ENCODE data around the gene SESN1.

Gene SESN1

GRCh38 chr6:109027964-109028363 is 66.7 kb downstream of the SESN1 start:
- no peaks in the 10 kb centered on the region for H3K9me3 ChIP-seq (ENCODE audit: severe bottlenecking)
- no peak for DNase-seq
- H3K36me3 ChIP-seq = no peaks in the 10 kb centered on the region
- no peak overlapping the region for H3K4me3 ChIP-seq (ENCODE audit: low read depth, low read length)
- no peak overlapping the region for H3K27ac ChIP-seq
- no peak for TF ChIP-seq CTCF (IDR thresholded peaks at IDR 0.05; ENCODE audit: low read depth, low read length)
- H3K27me3 ChIP-seq (ENCODE audit: insufficient read depth, low read depth, severe bottlenecking) = no peaks in the 10 kb centered on the region

GRCh38 chr6:109025639-109026038 is 69.0 kb downstream of the SESN1 start:
- Histone ChIP-seq H3K36me3 (no peaks in the 10 kb centered on the region), H3K27me3 (ENCODE audit: insufficient read depth, low read depth, severe bottlenecking) (no peaks in the 10 kb centered on the region), H3K4me3 (ENCODE audit: low read depth, low read length) (no peak overlapping the region), H3K27ac (no peak overlapping the region), H3K9me3 (ENCODE audit: severe bottlenecking) (no peaks in the 10 kb centered on the region)
- no peak for TF ChIP-seq CTCF (IDR thresholded peaks at IDR 0.05; ENCODE audit: low read depth, low read length)
- DNase-seq = no peak

GRCh38 chr6:109024784-109025183 is 69.9 kb downstream of the SESN1 start:
- Histone ChIP-seq H3K36me3 (no peaks in the 10 kb centered on the region), H3K4me3 (ENCODE audit: low read depth, low read length) (no peak overlapping the region), H3K27me3 (ENCODE audit: insufficient read depth, low read depth, severe bottlenecking) (no peaks in the 10 kb centered on the region), H3K27ac (no peak overlapping the region), H3K9me3 (ENCODE audit: severe bottlenecking) (no peaks in the 10 kb centered on the region)
- no peak for TF ChIP-seq CTCF (IDR thresholded peaks at IDR 0.05; ENCODE audit: low read depth, low read length)
- no peak for DNase-seq

GRCh38 chr6:109024368-109024767 is 70.3 kb downstream of the SESN1 start:
- Histone ChIP-seq H3K27me3 (ENCODE audit: insufficient read depth, low read depth, severe bottlenecking) (no peaks in the 10 kb centered on the region), H3K4me3 (ENCODE audit: low read depth, low read length) (no peak overlapping the region), H3K36me3 (no peaks in the 10 kb centered on the region), H3K27ac (no peak overlapping the region), H3K9me3 (ENCODE audit: severe bottlenecking) (no peaks in the 10 kb centered on the region)
- TF ChIP-seq CTCF (IDR thresholded peaks at IDR 0.05; ENCODE audit: low read depth, low read length) = no peak
- no peak for DNase-seq

- no peak overlapping the region for H3K4me3 ChIP-seq (ENCODE audit: low read depth, low read length)
- no peaks in the 10 kb centered on the region for H3K36me3 ChIP-seq
- H3K27me3 ChIP-seq (ENCODE audit: insufficient read depth, low read depth, severe bottlenecking) = no peaks in the 10 kb centered on the region
- no peak overlapping the region for H3K27ac ChIP-seq
- TF ChIP-seq CTCF (IDR thresholded peaks at IDR 0.05; ENCODE audit: low read depth, low read length) = no peak
- no peaks in the 10 kb centered on the region for H3K9me3 ChIP-seq (ENCODE audit: severe bottlenecking)
- DNase-seq = no peak
Observed at GRCh38 chr6:109023356-109023925, 71.2 kb downstream of the SESN1 start.

GRCh38 chr6:109021870-109022269 is 72.8 kb downstream of the SESN1 start:
- H3K4me3 ChIP-seq (ENCODE audit: low read depth, low read length) = no peak overlapping the region
- H3K9me3 ChIP-seq (ENCODE audit: severe bottlenecking) = no peaks in the 10 kb centered on the region
- no peak overlapping the region for H3K27ac ChIP-seq
- no peaks in the 10 kb centered on the region for H3K36me3 ChIP-seq
- TF ChIP-seq CTCF (IDR thresholded peaks at IDR 0.05; ENCODE audit: low read depth, low read length) = no peak
- H3K27me3 ChIP-seq (ENCODE audit: insufficient read depth, low read depth, severe bottlenecking) = no peaks in the 10 kb centered on the region
- no peak for DNase-seq

Data from WERI-Rb-1 (cell line).